K562 (cell line): ENCODE data around the gene EMILIN3. TPM values are rescaled to one million over a fixed set of nuclear protein-coding genes. Genes with fewer than 3 reads are reported as not detected.

Experiments
- CUX1 ChIP-seq: fragments of 200-800 bp; sonication (Bioruptor generic); IDR thresholded peaks from 2 replicates; pipeline ENCODE4 v1.6.1; 2016; ENCODE audit warnings: missing genetic modification characterization, missing compliant biosample characterization
- FUS ChIP-seq: fragments of 200-400 bp; formaldehyde crosslinking; optimal IDR thresholded peaks from 2 replicates; pipeline ENCODE3; 2017; ENCODE audit warnings: low read depth, low read length
- HES1 ChIP-seq: fragments of 450-650 bp; IDR thresholded peaks from 2 replicates; pipeline ENCODE4 v1.6.1; 2016; ENCODE audit warnings: low read depth, mild to moderate bottlenecking, moderate library complexity
- NR2C2 ChIP-seq, 2 experiments: fragments of 200-800 bp in 1 of 2; sonication (Bioruptor generic) in 1 of 2; sonication (generic) in 1 of 2; formaldehyde crosslinking in 1 of 2; IDR thresholded peaks; 2 replicates each; pipeline versions ENCODE4 v1.6.1 to v1.8.0; 2016 to 2022; ENCODE audit warnings: mild to moderate bottlenecking in 1 of 2, missing compliant biosample characterization in 1 of 2, missing genetic modification characterization in 1 of 2, missing genetic modification reagents in 1 of 2
- REST ChIP-seq, 2 experiments: fragments of 450-650 bp; formaldehyde crosslinking in 1 of 2; IDR thresholded peaks; 2 replicates each; pipeline versions ENCODE4 v1.4.0 to v1.6.1; 2014 to 2020; ENCODE audit warnings: mild to moderate bottlenecking in 2 of 2, borderline replicate concordance in 1 of 2, low read depth in 1 of 2
- SMARCA5 ChIP-seq: fragments of 450-650 bp; IDR thresholded peaks from 2 replicates; pipeline ENCODE4 v1.6.1; 2016
- STAT5A ChIP-seq: IDR thresholded peaks from 2 replicates; pipeline ENCODE4 v1.6.1; 2012; ENCODE audit warnings: low read length, inconsistent platforms, borderline replicate concordance
- ZNF175 ChIP-seq: fragments of 200-800 bp; sonication (Bioruptor generic); IDR thresholded peaks from 2 replicates; pipeline ENCODE4 v1.6.1; 2016; ENCODE audit warnings: low read depth, mild to moderate bottlenecking, missing genetic modification characterization, missing compliant biosample characterization
- ZNF436 ChIP-seq: fragments of 250-450, 450-650 bp; sonication (Bioruptor Pico); formaldehyde crosslinking; IDR thresholded peaks from 2 replicates; pipeline ENCODE4 v1.7.0; 2020; ENCODE audit warnings: mild to moderate bottlenecking
- ZNF766 ChIP-seq: fragments of 200-800 bp; sonication (Bioruptor generic); conservative IDR thresholded peaks from 2 replicates; pipeline ENCODE4 v1.6.1; 2016; ENCODE audit warnings: missing genetic modification characterization, missing compliant biosample characterization
- polyA plus RNA-seq, 8 experiments: library from polyadenylated mRNA; depleted of rRNA in 4 of 8; stranded (reverse) in 5 of 8; unstranded in 3 of 8; fragments of >200 nt; fragmentation: Nextera tagmentation in 2 of 8; fragmentation: Illumina TruSeq in 1 of 8; extraction: Ambion mirVana in 2 of 8; extraction: Trizol in 1 of 8; gene quantifications; 2 replicates each; pipeline versions ENCODE4 v1.2.1 to v1.2.3, GENCODE V29; 2011 to 2014; ENCODE audit warnings: inconsistent platforms in 1 of 8, missing spikeins in 1 of 8
- total RNA-seq, 7 experiments: library from RNA; depleted of rRNA in 6 of 7; stranded (reverse); fragments of >200 nt in 6 of 7; fragmentation: Illumina TruSeq in 2 of 7; extraction: Trizol in 2 of 7; gene quantifications; 2 replicates each; pipeline versions ENCODE4 v1.2.1 to v1.2.3, GENCODE V29; 2011 to 2021; ENCODE audit warnings: low replicate concordance in 1 of 7

The EMILIN3 gene
- total and polyA plus RNA-seq, 9 of the 15 experiments (the other 6 are each of a cell fraction or from before 2014, with no cell fraction given): 0.01 to 0.07 TPM; not detected in 7

GRCh38 chr20:41316602-41317545 is 49.7 kb downstream of the EMILIN3 start (continued):
- TF ChIP-seq SMARCA5 (no peak), CUX1 (CRISPR knock-in tag) (no peak), REST (IDR thresholded peaks at IDR 0.05; ENCODE audit: borderline replicate concordance) (no peak), REST (CRISPR knock-in tag; IDR thresholded peaks at IDR 0.05; ENCODE audit: low read depth) (no peak), HES1 (no peak), ZNF175 (CRISPR knock-in tag) (no peak), NR2C2 (CRISPR knock-in tag; IDR thresholded peaks at IDR 0.05) (peak; percentile 56; the same call in 1 of the 2 replicates), NR2C2 (tag; IDR thresholded peaks at IDR 0.05) (no peak; the same call in 1 of the 2 replicates), STAT5A (no peak), ZNF436 (CRISPR knock-in tag) (no peak), ZNF766 (CRISPR knock-in tag) (no peak), FUS (no peak)
